GM23338 (cell line): ENCODE results near the gene LNP1. TPM values are rescaled to one million over a fixed set of nuclear protein-coding genes. Genes with fewer than 3 reads are reported as not detected.

ENCODE experiments used
- ATAC-seq: fragments of 200-7000 bp; cut with Tn5 transposase; 3 replicates; pipeline ENCODE4 v1.9.1; 2020
- DNase-seq: peaks from one replicate; pipeline ENCODE4 v3.0.0-alpha.2; 2015; ENCODE audit warnings: low spot score
- H2AFZ ChIP-seq: fragments of 200-600 bp; sonication (generic); 2 replicates; pipeline ENCODE4 v1.8.0; 2016; ENCODE audit warnings: antibody characterized with exemption, mild to moderate bottlenecking, moderate library complexity
- H3F3A ChIP-seq: fragments of 200-600 bp; sonication (generic); replicated peaks from 2 replicates; pipeline ENCODE4 v1.8.0; 2017; ENCODE audit warnings: antibody characterized with exemption, mixed run types, low read depth
- H3K27ac ChIP-seq: fragments of 200-600 bp; sonication (generic); 2 replicates; pipeline ENCODE4 v1.6.1; 2016; ENCODE audit warnings: low read depth
- H3K27me3 ChIP-seq: fragments of 200-600 bp; sonication (generic); 2 replicates; pipeline ENCODE4 v1.8.0; 2016; ENCODE audit warnings: mild to moderate bottlenecking, mixed run types, moderate library complexity; ENCODE audit not compliant: insufficient read depth
- H3K36me3 ChIP-seq: fragments of 200-600 bp; sonication (generic); 2 replicates; pipeline ENCODE4 v1.8.0; 2016; ENCODE audit warnings: mild to moderate bottlenecking; ENCODE audit not compliant: insufficient read depth
- H3K4me1 ChIP-seq: fragments of 200-600 bp; sonication (generic); 2 replicates; pipeline ENCODE4 v1.8.0; 2016; ENCODE audit warnings: mild to moderate bottlenecking, moderate library complexity; ENCODE audit not compliant: insufficient read depth
- H3K4me2 ChIP-seq: fragments of 200-600 bp; sonication (generic); 2 replicates; pipeline ENCODE4 v1.7.1; 2017; ENCODE audit warnings: mixed run types
- H3K4me3 ChIP-seq: fragments of 200-600 bp; sonication (generic); 2 replicates; pipeline ENCODE4 v1.6.1; 2016; ENCODE audit warnings: mixed run types
- H3K79me2 ChIP-seq: fragments of 200-600 bp; sonication (generic); replicated peaks from 2 replicates; pipeline ENCODE4 v1.8.0; 2017; ENCODE audit warnings: mild to moderate bottlenecking; ENCODE audit not compliant: insufficient read depth
- H3K9me2 ChIP-seq: fragments of 200-600 bp; sonication (generic); 2 replicates; pipeline ENCODE4 v1.8.0; 2017; ENCODE audit not compliant: insufficient read depth
- H4K20me1 ChIP-seq: fragments of 200-600 bp; sonication (generic); replicated peaks from 2 replicates; pipeline ENCODE4 v1.8.0; 2017; ENCODE audit warnings: mild to moderate bottlenecking; ENCODE audit not compliant: insufficient read depth
- H3K27ac Mint-ChIP-seq: 2 replicates; pipeline ENCODE4 v1.8.0; 2020; ENCODE audit warnings: inconsistent platforms, mild to moderate bottlenecking, moderate library complexity, mixed read lengths
- H3K27me3 Mint-ChIP-seq: 3 replicates; pipeline ENCODE4 v1.8.0; 2022; ENCODE audit warnings: low read depth, mild to moderate bottlenecking, moderate library complexity, mixed read lengths, inconsistent platforms; ENCODE audit not compliant: insufficient read depth, poor library complexity
- H3K36me3 Mint-ChIP-seq: 3 replicates; pipeline ENCODE4 v1.8.0; 2021; ENCODE audit warnings: low read depth, mild to moderate bottlenecking, inconsistent platforms, moderate library complexity, mixed read lengths
- H3K4me1 Mint-ChIP-seq: 3 replicates; pipeline ENCODE4 v1.8.0; 2020; ENCODE audit warnings: mild to moderate bottlenecking, inconsistent platforms, mixed read lengths
- H3K4me3 Mint-ChIP-seq: 3 replicates; pipeline ENCODE4 v1.8.0; 2021; ENCODE audit warnings: moderate library complexity, mild to moderate bottlenecking, inconsistent platforms, mixed read lengths
- H3K9me3 Mint-ChIP-seq: 3 replicates; pipeline ENCODE4 v1.8.0; 2020; ENCODE audit warnings: moderate library complexity, mild to moderate bottlenecking, inconsistent platforms, mixed read lengths
- CREB1 ChIP-seq: fragments of 250-450 bp; sonication (Bioruptor Pico); IDR thresholded peaks from 2 replicates; pipeline ENCODE4 v1.5.0; 2020; ENCODE audit warnings: low read depth, mild to moderate bottlenecking, moderate library complexity
- CTCF ChIP-seq, 2 experiments: fragments of 200-600 bp in 1 of 2; sonication (generic) in 1 of 2; conservative IDR thresholded peaks; 2 replicates each; pipeline versions ENCODE4 v1.5.1 to v1.6.1; 2016 to 2017; ENCODE audit warnings: antibody characterized with exemption in 2 of 2, low read depth in 2 of 2, mild to moderate bottlenecking in 2 of 2, moderate library complexity in 1 of 2
- EZH2 ChIP-seq: fragments of 200-600 bp; sonication (generic); IDR thresholded peaks from one replicate; pipeline ENCODE4 v1.8.0; 2017; ENCODE audit warnings: antibody characterized with exemption, mild to moderate bottlenecking, low read depth; ENCODE audit not compliant: unreplicated experiment
- EZH2phosphoT487 ChIP-seq: fragments of 200-600 bp; sonication (generic); IDR thresholded peaks from one replicate; pipeline ENCODE4 v1.8.1; 2018; ENCODE audit warnings: antibody characterized with exemption; ENCODE audit not compliant: unreplicated experiment
- JUNB ChIP-seq: IDR thresholded peaks from one replicate; pipeline ENCODE4 v1.6.1; 2016; ENCODE audit warnings: antibody characterized with exemption; ENCODE audit not compliant: unreplicated experiment
- POLR2AphosphoS5 ChIP-seq: IDR thresholded peaks from 2 replicates; pipeline ENCODE4 v1.6.1; 2016; ENCODE audit warnings: antibody characterized with exemption, low read depth
- REST ChIP-seq: IDR thresholded peaks from one replicate; pipeline ENCODE4 v1.6.1; 2018; ENCODE audit warnings: antibody characterized with exemption; ENCODE audit not compliant: unreplicated experiment
- STAT1 ChIP-seq: IDR thresholded peaks from one replicate; pipeline ENCODE4 v1.6.1; 2016; ENCODE audit warnings: antibody characterized with exemption; ENCODE audit not compliant: unreplicated experiment
- ZNF114 ChIP-seq: fragments of 250-450 bp; sonication (Bioruptor Pico); IDR thresholded peaks from 2 replicates; pipeline ENCODE4 v1.5.0; 2020; ENCODE audit warnings: mild to moderate bottlenecking, moderate library complexity
- ZNF331 ChIP-seq: fragments of 250-450 bp; sonication (Bioruptor Pico); IDR thresholded peaks from 2 replicates; pipeline ENCODE4 v1.5.0; 2020; ENCODE audit warnings: low read depth, mild to moderate bottlenecking, moderate library complexity
- ZNF462 ChIP-seq: fragments of 250-450 bp; sonication (Bioruptor Pico); IDR thresholded peaks from 2 replicates; pipeline ENCODE4 v1.5.0; 2020; ENCODE audit warnings: mild to moderate bottlenecking, moderate library complexity
- polyA plus RNA-seq: library from polyadenylated mRNA; unstranded; fragments of >200 nt; fragmentation: Nextera tagmentation; extraction: Ambion mirVana; gene quantifications from 2 replicates; pipeline ENCODE4 v1.2.1, GENCODE V29; 2016
- total RNA-seq: library from RNA; depleted of rRNA; stranded (reverse); fragments of >200 nt; shearing (Covaris generic); gene quantifications from 2 replicates; pipeline ENCODE4 v1.2.3, GENCODE V29; 2014

The LNP1 gene
- total and polyA plus RNA-seq, 2 experiments from 2014 or later, result 4.7 to 6.7 TPM

GRCh38 chr3:100366424-100366823, 34.9 kb upstream of the LNP1 start (continued):
- TF ChIP-seq ZNF462 (CRISPR knock-in tag), result no peak
- TF ChIP-seq CTCF (conservative IDR thresholded peaks at IDR 0.05; ENCODE audit: low read depth in 2 of 2), result no peak
- TF ChIP-seq STAT1, result no peak
- no peak for TF ChIP-seq CREB1 (CRISPR knock-in tag)
- no peak for TF ChIP-seq EZH2phosphoT487
- TF ChIP-seq POLR2AphosphoS5, result no peak
- no peak for TF ChIP-seq EZH2
- no peak for TF ChIP-seq ZNF114 (CRISPR knock-in tag)

GRCh38 chr3:100368441-100368840, 32.9 kb upstream of the LNP1 start:
- Mint-ChIP-seq H3K4me1 (peaks cover 3% of the 10 kb centered on the region; the same call in 1 of the 3 replicates), H3K9me3 (no peaks in the 10 kb centered on the region), H3K4me3 (no peak overlapping the region), H3K36me3 (peaks cover 61% of the 10 kb centered on the region), H3K27me3 (peaks cover 2% of the 10 kb centered on the region), H3K27ac (no peak overlapping the region)
- no peak for DNase-seq
- no peaks in the 10 kb centered on the region for H4K20me1 ChIP-seq
- H3K36me3 ChIP-seq, result peaks cover 18% of the 10 kb centered on the region; the same call in 1 of the 2 replicates
- H3K27ac ChIP-seq, result no peak overlapping the region
- no peak overlapping the region for H2AFZ ChIP-seq
- H3F3A ChIP-seq, result no peaks in the 10 kb centered on the region
- H3K4me2 ChIP-seq, result no peak overlapping the region
- H3K9me2 ChIP-seq, result no peaks in the 10 kb centered on the region
- peaks cover 13% of the 10 kb centered on the region for H3K4me1 ChIP-seq
- no peaks in the 10 kb centered on the region for H3K79me2 ChIP-seq
- no peaks in the 10 kb centered on the region for H3K27me3 ChIP-seq
- ATAC-seq, result no peak
- H3K4me3 ChIP-seq, result no peak overlapping the region
- no peak for TF ChIP-seq ZNF114 (CRISPR knock-in tag)
- TF ChIP-seq POLR2AphosphoS5, result no peak
- no peak for TF ChIP-seq REST
- no peak for TF ChIP-seq CREB1 (CRISPR knock-in tag)
- no peak for TF ChIP-seq ZNF331 (CRISPR knock-in tag)
- TF ChIP-seq EZH2phosphoT487, result no peak
- TF ChIP-seq CTCF (conservative IDR thresholded peaks at IDR 0.05; ENCODE audit: low read depth in 2 of 2), result no peak
- TF ChIP-seq JUNB, result no peak
- no peak for TF ChIP-seq EZH2
